ENCODE measurements around the gene EYA4. TPM values are rescaled to one million over a fixed set of nuclear protein-coding genes. Genes with fewer than 3 reads are reported as not detected.

The EYA4 gene
- total RNA-seq, 3 donors from 2014 or later: 0.33 to 4.2 (median 0.44) TPM

DNA sequence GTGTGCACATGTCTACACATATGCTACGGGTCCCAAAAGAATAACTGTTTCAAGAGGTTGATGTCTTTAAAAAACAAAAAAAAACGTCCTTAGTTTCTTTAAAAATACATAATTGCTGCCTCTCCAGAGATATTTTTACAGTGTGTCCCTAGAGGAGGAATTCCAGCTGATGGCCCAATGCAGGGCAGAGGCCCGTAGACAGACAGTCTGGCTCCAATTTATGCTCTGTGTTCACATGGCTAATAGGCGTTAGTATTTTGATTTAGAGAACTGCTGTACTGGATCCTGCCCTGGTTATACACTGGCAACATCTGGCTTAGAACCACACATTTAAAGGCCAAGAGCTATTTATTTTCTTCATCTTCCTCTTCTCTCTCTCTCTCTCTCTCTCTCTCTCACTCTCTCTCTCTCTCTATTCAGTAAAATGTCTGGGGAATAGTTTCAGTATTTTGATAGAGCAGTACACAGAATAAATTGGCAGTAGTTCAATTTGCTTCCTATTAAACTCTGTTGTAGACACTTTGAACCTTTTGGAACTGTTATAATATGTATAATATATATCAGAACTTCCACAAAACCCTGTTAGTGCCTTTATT lies 260.6 kb downstream of the EYA4 start:
- no peaks in the 10 kb centered on the region for H3K27me3 ChIP-seq
- no peak overlapping the region for H3K27ac ChIP-seq
- intact Hi-C loops (cut with DNase I; ENCODE audit: low total_unique reads): no loop called here
- no peak for DNase-seq (ENCODE audit: low spot score in 2 of 2)
- TF ChIP-seq POLR2A (IDR thresholded peaks at IDR 0.05): no peak
- TF ChIP-seq, protein P1, sequence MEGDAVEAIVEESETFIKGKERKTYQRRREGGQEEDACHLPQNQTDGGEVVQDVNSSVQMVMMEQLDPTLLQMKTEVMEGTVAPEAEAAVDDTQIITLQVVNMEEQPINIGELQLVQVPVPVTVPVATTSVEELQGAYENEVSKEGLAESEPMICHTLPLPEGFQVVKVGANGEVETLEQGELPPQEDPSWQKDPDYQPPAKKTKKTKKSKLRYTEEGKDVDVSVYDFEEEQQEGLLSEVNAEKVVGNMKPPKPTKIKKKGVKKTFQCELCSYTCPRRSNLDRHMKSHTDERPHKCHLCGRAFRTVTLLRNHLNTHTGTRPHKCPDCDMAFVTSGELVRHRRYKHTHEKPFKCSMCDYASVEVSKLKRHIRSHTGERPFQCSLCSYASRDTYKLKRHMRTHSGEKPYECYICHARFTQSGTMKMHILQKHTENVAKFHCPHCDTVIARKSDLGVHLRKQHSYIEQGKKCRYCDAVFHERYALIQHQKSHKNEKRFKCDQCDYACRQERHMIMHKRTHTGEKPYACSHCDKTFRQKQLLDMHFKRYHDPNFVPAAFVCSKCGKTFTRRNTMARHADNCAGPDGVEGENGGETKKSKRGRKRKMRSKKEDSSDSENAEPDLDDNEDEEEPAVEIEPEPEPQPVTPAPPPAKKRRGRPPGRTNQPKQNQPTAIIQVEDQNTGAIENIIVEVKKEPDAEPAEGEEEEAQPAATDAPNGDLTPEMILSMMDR (IDR thresholded peaks at IDR 0.05): no peak
- TF ChIP-seq POLR2AphosphoS5 (IDR thresholded peaks at IDR 0.05): no peak
- no peaks in the 10 kb centered on the region for H3K4me1 ChIP-seq
- no peak overlapping the region for H3K4me3 ChIP-seq
- no peaks in the 10 kb centered on the region for H3K36me3 ChIP-seq
- no peaks in the 10 kb centered on the region for H3K9me3 ChIP-seq

DNA sequence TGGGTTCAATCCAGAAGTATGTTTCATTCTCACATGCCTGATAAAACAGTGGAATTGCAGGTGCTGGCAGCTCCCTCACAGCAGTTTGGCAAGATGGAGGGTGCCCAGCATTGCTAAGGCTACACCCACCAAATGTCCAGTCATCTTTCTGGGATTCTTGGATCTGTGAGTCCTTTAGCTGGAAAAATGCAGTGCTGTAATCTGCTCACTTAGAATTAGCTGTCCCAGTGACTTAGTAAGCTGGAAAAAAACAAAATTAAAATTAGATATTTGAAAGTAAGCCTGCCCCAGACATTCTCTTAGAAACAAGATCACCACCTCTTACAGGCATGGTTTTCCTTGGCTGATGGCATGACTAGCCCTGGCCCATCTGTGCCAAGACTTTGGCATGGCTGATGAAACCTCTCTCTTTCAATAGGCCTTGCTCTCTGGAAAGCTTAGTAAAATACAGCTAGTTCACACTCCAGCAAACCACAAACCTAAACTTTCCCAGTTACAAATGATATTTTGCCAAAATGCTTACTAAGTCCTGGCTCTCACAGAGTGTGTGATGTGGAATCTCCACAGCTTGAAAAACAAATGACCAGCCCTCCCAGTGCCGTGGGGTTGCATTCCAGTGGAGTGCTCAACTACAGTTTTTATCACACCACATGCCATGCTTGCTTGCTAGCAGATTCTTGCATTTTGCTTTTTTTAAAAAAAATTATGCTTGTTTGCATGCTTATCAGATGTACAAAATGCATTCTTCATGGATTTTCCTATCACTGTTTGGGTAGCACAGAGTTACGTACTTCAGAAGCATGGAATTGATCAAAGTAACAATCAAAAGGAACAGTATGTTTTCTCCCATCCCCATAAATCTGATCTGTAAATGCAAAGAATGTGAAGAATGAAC lies 261.5 kb downstream of the EYA4 start:
- intact Hi-C loops (cut with DNase I; ENCODE audit: low total_unique reads): no loop called here
- no peak for TF ChIP-seq POLR2AphosphoS5 (IDR thresholded peaks at IDR 0.05)
- TF ChIP-seq POLR2A (IDR thresholded peaks at IDR 0.05): no peak
- TF ChIP-seq, protein P1 (IDR thresholded peaks at IDR 0.05): no peak
- Histone ChIP-seq H3K27ac (peak overlapping the region in 1 of 2 donors; percentile 4), H3K4me3 (no peak overlapping the region), H3K27me3 (no peaks in the 10 kb centered on the region), H3K9me3 (no peaks in the 10 kb centered on the region), H3K4me1 (no peaks in the 10 kb centered on the region), H3K36me3 (no peaks in the 10 kb centered on the region)
- no peak for DNase-seq (ENCODE audit: low spot score in 2 of 2)

DNA sequence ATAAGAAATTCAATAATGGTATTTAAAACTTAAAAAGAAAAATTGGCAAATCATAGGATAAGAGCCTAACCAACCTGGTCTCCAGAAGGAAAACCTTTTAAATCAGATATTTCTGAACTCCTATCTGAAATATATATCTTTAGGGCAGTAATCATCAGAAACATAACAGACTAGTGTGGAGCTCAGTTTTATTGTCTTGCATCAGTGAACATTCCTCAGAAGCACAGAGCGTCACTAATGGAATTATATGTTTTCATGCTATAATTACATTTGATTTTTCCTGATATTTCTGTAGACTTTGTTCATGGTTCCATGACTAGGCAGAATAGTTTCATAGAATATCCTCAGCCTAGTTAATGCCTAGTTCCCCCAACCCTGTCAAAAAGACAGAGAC lies 262.2 kb downstream of the EYA4 start:
- no peaks in the 10 kb centered on the region for H3K4me1 ChIP-seq
- no peak overlapping the region for H3K27ac ChIP-seq
- intact Hi-C loops (cut with DNase I; ENCODE audit: low total_unique reads): no loop called here
- no peak overlapping the region for H3K4me3 ChIP-seq
- no peaks in the 10 kb centered on the region for H3K9me3 ChIP-seq
- TF ChIP-seq, protein P1 (IDR thresholded peaks at IDR 0.05): no peak
- TF ChIP-seq POLR2A (IDR thresholded peaks at IDR 0.05) (no peak), POLR2AphosphoS5 (IDR thresholded peaks at IDR 0.05) (no peak)
- no peaks in the 10 kb centered on the region for H3K27me3 ChIP-seq
- H3K36me3 ChIP-seq: no peaks in the 10 kb centered on the region
- DNase-seq (ENCODE audit: low spot score in 2 of 2): no peak

DNA sequence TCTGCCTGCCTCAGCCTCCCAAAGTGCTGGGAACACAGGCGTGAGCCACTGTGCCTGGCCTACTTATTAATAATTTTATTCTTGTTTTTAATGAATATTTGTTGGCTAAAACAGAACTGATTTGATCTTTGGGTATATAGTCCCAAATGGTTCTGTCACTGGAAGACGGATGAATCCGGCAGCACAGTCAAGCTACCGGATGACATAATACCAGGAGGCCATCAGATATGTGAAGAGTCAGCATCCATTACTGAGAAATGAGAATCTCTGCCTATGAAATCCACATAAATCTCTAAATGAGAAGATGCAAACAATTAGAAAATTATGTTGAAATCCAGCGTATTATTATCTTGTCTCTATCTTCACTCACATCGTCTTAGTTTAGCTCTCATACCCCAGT lies 263.0 kb downstream of the EYA4 start:
- H3K36me3 ChIP-seq: no peaks in the 10 kb centered on the region
- TF ChIP-seq POLR2A (IDR thresholded peaks at IDR 0.05) (no peak), POLR2AphosphoS5 (IDR thresholded peaks at IDR 0.05) (no peak)
- TF ChIP-seq, protein P1 (IDR thresholded peaks at IDR 0.05): no peak
- DNase-seq (ENCODE audit: low spot score in 2 of 2): no peak
- no peaks in the 10 kb centered on the region for H3K9me3 ChIP-seq
- H3K4me1 ChIP-seq: no peaks in the 10 kb centered on the region
- no peak overlapping the region for H3K4me3 ChIP-seq
- intact Hi-C loops (cut with DNase I; ENCODE audit: low total_unique reads): no loop called here
- H3K27me3 ChIP-seq: no peaks in the 10 kb centered on the region
- no peak overlapping the region for H3K27ac ChIP-seq

DNA sequence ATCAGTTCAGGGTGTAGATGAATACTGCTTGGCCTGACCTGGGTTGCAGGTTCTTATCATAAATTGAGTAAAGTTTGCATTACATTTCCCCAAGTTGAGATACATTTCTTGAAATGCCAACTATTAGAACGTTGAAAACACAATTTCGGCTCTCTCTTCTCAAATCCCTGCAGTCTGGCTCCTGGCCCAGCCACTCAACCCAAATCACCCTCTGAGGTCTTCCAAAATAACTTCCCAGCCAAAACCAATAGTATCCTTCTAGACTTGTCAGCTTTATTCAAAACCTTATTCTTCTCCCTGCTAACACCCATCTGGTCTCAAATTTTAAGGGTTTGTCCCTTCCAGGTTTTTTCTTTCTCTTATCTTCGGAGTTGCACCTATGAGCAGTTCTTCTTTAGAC lies 263.6 kb downstream of the EYA4 start:
- H3K27me3 ChIP-seq: no peaks in the 10 kb centered on the region
- no peaks in the 10 kb centered on the region for H3K36me3 ChIP-seq
- no peak for DNase-seq (ENCODE audit: low spot score in 2 of 2)
- H3K4me3 ChIP-seq: no peak overlapping the region
- no peaks in the 10 kb centered on the region for H3K9me3 ChIP-seq
- H3K4me1 ChIP-seq: no peaks in the 10 kb centered on the region
- TF ChIP-seq, protein P1 (IDR thresholded peaks at IDR 0.05): no peak
- TF ChIP-seq POLR2AphosphoS5 (IDR thresholded peaks at IDR 0.05) (no peak), POLR2A (IDR thresholded peaks at IDR 0.05) (no peak)
- intact Hi-C loops (cut with DNase I; ENCODE audit: low total_unique reads): no loop called here
- H3K27ac ChIP-seq: no peak overlapping the region

Measured in breast epithelium (tissue), 4 donors.